Fibroblast of pulmonary artery (primary cell): Measurements from ENCODE around the gene IRF4.
"Not testable (repeated sequence)": the region's sequence is repeated elsewhere in the genome, so short reads cannot be mapped to it uniquely, and the experiment has no call there.

ENCODE experiments used
- DNase-seq: peaks from one replicate; pipeline ENCODE4 v3.0.0-alpha.2; 2010; ENCODE audit warnings: low read depth
- H3K4me3 ChIP-seq: replicated peaks from 2 replicates; pipeline ENCODE4 v1.5.1; 2011; ENCODE audit warnings: low read depth, mild to moderate bottlenecking, control low read depth, low read length, moderate library complexity
- TF ChIP-seq, protein P1 (sequence below): IDR thresholded peaks from 2 replicates; pipeline ENCODE4 v1.5.1; 2011; ENCODE audit warnings: mild to moderate bottlenecking, control low read depth, low read length, inconsistent platforms; ENCODE audit errors: missing control alignments

The IRF4 gene

GRCh38 chr6:367298-367794 lies 24.2 kb upstream of the IRF4 start:
- no peak for DNase-seq
- TF ChIP-seq, protein P1, sequence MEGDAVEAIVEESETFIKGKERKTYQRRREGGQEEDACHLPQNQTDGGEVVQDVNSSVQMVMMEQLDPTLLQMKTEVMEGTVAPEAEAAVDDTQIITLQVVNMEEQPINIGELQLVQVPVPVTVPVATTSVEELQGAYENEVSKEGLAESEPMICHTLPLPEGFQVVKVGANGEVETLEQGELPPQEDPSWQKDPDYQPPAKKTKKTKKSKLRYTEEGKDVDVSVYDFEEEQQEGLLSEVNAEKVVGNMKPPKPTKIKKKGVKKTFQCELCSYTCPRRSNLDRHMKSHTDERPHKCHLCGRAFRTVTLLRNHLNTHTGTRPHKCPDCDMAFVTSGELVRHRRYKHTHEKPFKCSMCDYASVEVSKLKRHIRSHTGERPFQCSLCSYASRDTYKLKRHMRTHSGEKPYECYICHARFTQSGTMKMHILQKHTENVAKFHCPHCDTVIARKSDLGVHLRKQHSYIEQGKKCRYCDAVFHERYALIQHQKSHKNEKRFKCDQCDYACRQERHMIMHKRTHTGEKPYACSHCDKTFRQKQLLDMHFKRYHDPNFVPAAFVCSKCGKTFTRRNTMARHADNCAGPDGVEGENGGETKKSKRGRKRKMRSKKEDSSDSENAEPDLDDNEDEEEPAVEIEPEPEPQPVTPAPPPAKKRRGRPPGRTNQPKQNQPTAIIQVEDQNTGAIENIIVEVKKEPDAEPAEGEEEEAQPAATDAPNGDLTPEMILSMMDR, result no peak
- no peak overlapping the region for H3K4me3 ChIP-seq

- no peak for DNase-seq
- TF ChIP-seq, protein P1, result no peak
- H3K4me3 ChIP-seq, result no peak overlapping the region
Observed at GRCh38 chr6:367891-368630, 23.5 kb upstream of the IRF4 start.

DNA sequence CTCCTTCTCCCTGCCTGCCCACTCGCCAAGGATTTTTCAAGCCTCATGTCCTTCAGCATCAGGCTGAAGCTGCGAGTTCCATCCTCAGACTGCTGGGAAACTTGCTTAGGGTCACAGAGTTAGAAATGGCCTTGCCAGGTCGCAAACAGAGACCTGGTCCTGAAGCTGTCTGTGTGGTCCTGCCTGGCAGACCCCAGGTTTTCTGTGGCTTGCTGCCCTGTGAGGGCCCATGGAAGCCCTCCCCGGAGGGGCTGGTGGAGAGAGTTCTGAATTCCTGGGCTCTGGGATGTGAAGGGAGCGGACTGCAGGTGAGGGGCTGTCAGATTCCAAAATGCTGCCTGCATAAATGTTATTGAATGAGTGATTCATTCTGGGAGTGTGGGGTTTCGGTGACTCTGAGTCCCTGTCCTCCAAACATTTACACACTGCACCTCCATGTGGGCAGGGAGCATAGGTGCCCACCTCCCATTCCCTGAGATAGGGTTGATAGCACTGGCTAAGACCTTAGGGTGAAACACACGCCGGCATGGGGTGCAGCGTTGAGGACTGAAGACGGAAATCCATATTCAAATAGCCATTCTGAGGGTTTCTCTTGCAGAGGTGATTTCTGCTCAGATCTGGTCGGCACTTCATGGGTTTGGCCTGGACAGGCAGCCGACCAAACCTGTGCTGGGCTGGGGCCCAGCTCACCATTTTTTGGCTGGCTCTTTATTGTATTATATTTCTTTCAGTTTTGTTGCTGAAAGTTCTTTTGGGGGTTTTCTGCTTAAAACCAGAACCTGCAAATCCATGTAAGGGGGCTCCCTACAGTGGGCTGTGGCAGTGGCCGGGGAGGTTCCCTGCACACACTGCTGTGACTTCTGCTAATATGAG lies 21.8 kb upstream of the IRF4 start:
- TF ChIP-seq, protein P1, result no peak
- H3K4me3 ChIP-seq, result no peak overlapping the region
- DNase-seq, result no peak

- TF ChIP-seq, protein P1, result no peak
- DNase-seq, result no peak
- H3K4me3 ChIP-seq, result no peak overlapping the region
Observed at GRCh38 chr6:370555-370954, 21.0 kb upstream of the IRF4 start.

- DNase-seq, H3K4me3 ChIP-seq: not testable (repeated sequence)
Observed at GRCh38 chr6:371851-372250, 19.7 kb upstream of the IRF4 start.

DNA sequence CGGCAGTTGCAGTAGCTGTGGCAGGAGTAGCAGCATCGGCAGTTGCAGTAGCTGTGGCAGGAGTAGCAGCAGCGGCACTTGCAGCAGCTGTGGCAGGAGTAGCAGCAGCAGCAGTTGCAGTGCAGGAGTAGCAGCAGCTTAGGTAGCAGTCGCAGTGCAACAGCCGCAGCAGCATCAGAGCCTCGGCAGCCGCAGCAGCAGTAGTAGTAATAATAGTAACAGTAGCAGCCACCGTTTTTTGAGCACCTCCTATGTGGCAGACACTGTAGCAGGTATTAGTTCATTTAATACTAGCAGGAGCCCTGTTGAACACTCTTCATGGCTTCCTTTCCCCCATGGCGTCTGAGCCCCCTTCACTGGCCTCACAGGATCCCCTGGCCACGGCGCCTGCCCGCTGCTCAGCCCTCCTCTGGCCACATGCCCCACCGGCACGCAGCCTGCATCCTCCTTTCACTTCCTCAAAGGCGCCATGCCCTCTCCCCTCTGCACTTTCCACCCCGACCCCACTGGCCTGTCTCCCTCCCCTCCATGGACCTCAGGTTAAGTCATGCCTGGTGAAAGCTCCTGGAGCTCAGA lies 19.1 kb upstream of the IRF4 start:
- TF ChIP-seq, protein P1, result no peak
- H3K4me3 ChIP-seq, result no peak overlapping the region
- no peak for DNase-seq

DNA sequence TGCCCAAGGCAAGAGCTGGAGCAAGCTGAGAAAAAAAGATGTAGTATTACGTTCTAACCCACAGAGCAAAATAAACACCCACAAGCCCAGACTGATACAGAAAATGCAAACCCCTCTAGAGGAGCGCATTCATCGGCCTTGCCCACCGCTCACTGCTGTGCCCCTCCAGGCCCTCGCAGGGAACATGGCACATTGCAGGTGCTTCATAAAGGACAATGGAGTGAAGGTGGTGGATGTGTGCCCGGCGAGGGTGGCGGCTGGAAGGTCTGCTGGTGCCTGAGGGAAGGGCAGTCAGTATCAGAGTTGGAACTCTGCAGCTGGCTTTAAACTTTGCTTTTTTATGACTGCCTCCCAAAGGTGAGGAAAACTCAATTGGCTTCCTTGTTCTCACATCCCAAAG lies 18.5 kb upstream of the IRF4 start:
- TF ChIP-seq, protein P1, result no peak
- DNase-seq, result no peak
- no peak overlapping the region for H3K4me3 ChIP-seq
